ENCODE data around the gene HPCAL4.
A peak's percentile ranks its signal among the peaks of the same experiment; 100 is the strongest.

Gene HPCAL4

GRCh38 chr1:39676948-39677548, 14.2 kb downstream of the HPCAL4 start:
- no peak for DNase-seq (ENCODE audit: low read depth)

GRCh38 chr1:39675220-39675619, 16.0 kb downstream of the HPCAL4 start:
- DNase-seq (ENCODE audit: low read depth): no peak

GRCh38 chr1:39673215-39673614, 18.0 kb downstream of the HPCAL4 start:
- no peak for DNase-seq (ENCODE audit: low read depth)

- no peak for DNase-seq (ENCODE audit: low read depth)
Measured at GRCh38 chr1:39672551-39672947, 18.7 kb downstream of the HPCAL4 start.

GRCh38 chr1:39671793-39672550, 19.3 kb downstream of the HPCAL4 start, which contains the start of gene NT5C1A:
TSS of gene NT5C1A (minus strand) at chr1:39672107. CDS start at chr1:39672038, 69 bp downstream.
- DNase-seq (ENCODE audit: low read depth): no peak

GRCh38 chr1:39671433-39671792, 19.8 kb downstream of the HPCAL4 start:
- no peak for DNase-seq (ENCODE audit: low read depth)

GRCh38 chr1:39670689-39671088, 20.5 kb downstream of the HPCAL4 start:
- no peak for DNase-seq (ENCODE audit: low read depth)

GRCh38 chr1:39668894-39669293, 22.3 kb downstream of the HPCAL4 start:
- no peak for DNase-seq (ENCODE audit: low read depth)

- no peak for DNase-seq (ENCODE audit: low read depth)
Measured at GRCh38 chr1:39668111-39668510, 23.1 kb downstream of the HPCAL4 start.

- DNase-seq (ENCODE audit: low read depth): no peak
Measured at GRCh38 chr1:39666772-39667171, 24.5 kb downstream of the HPCAL4 start.

- DNase-seq (ENCODE audit: low read depth): no peak
Measured at GRCh38 chr1:39663559-39663958, 27.7 kb downstream of the HPCAL4 start.

GRCh38 chr1:39662861-39663260, 28.4 kb downstream of the HPCAL4 start:
- no peak for DNase-seq (ENCODE audit: low read depth)

- DNase-seq (ENCODE audit: low read depth): no peak
Measured at GRCh38 chr1:39659538-39659937, 31.7 kb downstream of the HPCAL4 start.

- DNase-seq (ENCODE audit: low read depth): no peak
Measured at GRCh38 chr1:39659110-39659509, 32.1 kb downstream of the HPCAL4 start.

- no peak for DNase-seq (ENCODE audit: low read depth)
Measured at GRCh38 chr1:39657923-39658485, 33.2 kb downstream of the HPCAL4 start.

- peak; percentile 34 for DNase-seq (ENCODE audit: low read depth)
Measured at GRCh38 chr1:39657402-39657801, 33.8 kb downstream of the HPCAL4 start.

GRCh38 chr1:39656391-39656790, 34.8 kb downstream of the HPCAL4 start:
- no peak for DNase-seq (ENCODE audit: low read depth)

GRCh38 chr1:39655578-39656268, 35.5 kb downstream of the HPCAL4 start:
- no peak for DNase-seq (ENCODE audit: low read depth)

GRCh38 chr1:39654291-39654690, 36.9 kb downstream of the HPCAL4 start:
- no peak for DNase-seq (ENCODE audit: low read depth)

- DNase-seq (ENCODE audit: low read depth): no peak
Measured at GRCh38 chr1:39653546-39654031, 37.6 kb downstream of the HPCAL4 start.

- DNase-seq (ENCODE audit: low read depth): no peak
Measured at GRCh38 chr1:39652554-39652953, 38.7 kb downstream of the HPCAL4 start.

GRCh38 chr1:39652105-39652504, 39.1 kb downstream of the HPCAL4 start:
- DNase-seq (ENCODE audit: low read depth): no peak

- no peak for DNase-seq (ENCODE audit: low read depth)
Measured at GRCh38 chr1:39650431-39650830, 40.8 kb downstream of the HPCAL4 start.

Data from GM04503 (cell line).